ENCODE results near the gene AP3B1.

GRCh38 chr5:78137290-78137689, 157.2 kb downstream of the AP3B1 start:
- TF ChIP-seq, protein P1, sequence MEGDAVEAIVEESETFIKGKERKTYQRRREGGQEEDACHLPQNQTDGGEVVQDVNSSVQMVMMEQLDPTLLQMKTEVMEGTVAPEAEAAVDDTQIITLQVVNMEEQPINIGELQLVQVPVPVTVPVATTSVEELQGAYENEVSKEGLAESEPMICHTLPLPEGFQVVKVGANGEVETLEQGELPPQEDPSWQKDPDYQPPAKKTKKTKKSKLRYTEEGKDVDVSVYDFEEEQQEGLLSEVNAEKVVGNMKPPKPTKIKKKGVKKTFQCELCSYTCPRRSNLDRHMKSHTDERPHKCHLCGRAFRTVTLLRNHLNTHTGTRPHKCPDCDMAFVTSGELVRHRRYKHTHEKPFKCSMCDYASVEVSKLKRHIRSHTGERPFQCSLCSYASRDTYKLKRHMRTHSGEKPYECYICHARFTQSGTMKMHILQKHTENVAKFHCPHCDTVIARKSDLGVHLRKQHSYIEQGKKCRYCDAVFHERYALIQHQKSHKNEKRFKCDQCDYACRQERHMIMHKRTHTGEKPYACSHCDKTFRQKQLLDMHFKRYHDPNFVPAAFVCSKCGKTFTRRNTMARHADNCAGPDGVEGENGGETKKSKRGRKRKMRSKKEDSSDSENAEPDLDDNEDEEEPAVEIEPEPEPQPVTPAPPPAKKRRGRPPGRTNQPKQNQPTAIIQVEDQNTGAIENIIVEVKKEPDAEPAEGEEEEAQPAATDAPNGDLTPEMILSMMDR (IDR thresholded peaks at IDR 0.05) = no peak
- no peak for TF ChIP-seq POLR2A (IDR thresholded peaks at IDR 0.05)
